ENCODE measurements around the gene ATAD3C. TPM values are rescaled to one million over a fixed set of nuclear protein-coding genes. Genes with fewer than 3 reads are reported as not detected.
"Not testable (repeated sequence)": the region's sequence is repeated elsewhere in the genome, so short reads cannot be mapped to it uniquely, and the experiment has no call there.

ATAD3C gene
- total RNA-seq, 1 donor from 2014 or later = not detected

DNA sequence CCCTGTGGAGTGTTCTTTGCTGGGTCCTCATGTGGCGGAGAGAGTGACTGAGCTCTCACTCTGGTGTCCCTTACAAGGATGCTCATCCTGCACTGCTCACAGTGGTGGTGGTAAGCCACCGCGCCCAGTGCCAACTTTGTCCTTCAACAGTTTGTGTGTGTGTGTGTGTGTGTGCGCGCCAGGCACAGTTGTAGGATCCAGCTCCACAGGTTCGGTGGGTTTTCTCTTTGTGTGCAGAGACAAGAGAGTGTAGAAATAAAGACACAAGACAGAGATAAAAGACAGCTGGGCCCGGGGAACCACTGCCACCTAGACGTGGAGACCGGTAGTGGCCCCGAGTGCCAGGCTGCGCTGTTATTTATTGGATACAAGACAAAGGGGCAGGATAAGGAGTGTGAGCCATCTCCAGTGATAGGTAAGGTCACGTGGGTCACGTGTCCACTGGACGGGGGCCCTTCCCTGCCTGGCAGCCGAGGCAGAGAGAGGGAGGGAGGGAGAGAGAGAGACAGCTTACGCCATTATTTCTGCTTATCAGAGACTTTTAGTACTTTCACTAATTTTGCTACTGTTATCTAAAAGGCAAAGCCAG, 55.4 kb downstream of the ATAD3C start:
- peak; percentile 78 for DNase-seq (ENCODE audit: low read depth)

DNA sequence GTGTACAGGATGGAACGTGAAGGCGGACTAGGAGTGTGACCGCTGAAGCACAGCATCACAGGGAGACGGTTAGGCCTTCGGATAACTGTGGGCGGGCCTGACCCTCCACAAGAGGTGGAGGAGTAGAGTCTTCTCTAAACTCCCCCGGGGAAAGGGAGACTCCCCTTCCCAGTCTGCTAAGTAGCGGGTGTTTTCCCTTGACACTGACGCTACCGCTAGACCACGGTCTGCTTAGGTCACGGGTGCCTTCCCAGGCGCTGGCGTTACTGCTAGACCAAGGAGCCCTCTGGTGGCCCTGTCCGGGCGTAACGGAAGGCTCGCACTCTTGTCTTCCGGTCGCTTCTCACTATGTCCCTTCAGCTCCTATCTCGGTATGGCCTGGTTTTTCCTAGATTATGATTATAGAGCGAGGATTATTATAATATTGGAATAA, 55.9 kb downstream of the ATAD3C start:
- peak; percentile 35 for DNase-seq (ENCODE audit: low read depth)

DNA sequence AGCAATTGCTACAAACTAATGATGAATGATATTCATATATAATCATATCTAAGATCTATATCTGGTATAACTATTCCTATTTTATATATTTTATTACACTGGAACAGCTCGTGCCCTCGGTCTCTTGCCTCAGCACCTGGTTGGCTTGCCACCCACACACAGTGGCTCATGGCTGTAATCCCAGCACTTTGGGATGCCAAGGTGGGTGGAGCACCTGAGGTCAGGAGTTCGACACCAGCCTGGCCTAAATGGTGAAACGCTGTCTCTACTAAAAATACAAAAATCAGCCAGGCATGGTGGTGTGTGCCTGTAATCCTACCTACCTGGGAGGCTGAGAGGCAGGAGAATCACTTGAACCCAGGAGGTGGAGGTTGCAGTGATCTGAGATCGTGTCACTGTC, 56.3 kb downstream of the ATAD3C start:
- not testable (repeated sequence) for DNase-seq (ENCODE audit: low read depth)

DNA sequence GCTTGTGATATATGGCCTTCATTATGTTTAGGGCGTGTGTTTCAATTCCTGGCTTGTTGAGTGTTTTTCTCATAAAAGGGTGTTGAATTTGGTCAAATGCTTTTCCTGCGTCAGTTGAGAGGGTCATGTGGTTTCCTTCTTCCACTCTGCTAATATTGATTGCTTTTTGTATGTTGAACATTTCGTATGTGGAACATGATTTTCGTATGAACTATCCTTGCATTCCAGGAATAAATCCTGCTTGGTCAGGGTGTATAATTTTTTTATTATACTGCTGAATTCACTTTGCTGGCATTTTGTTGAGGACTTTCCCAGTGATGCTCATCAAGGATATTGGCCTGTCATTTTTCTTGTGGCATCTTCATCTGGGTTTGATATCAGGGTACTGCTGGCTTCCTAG, 57.8 kb downstream of the ATAD3C start:
- no peak for DNase-seq (ENCODE audit: low read depth)

DNA sequence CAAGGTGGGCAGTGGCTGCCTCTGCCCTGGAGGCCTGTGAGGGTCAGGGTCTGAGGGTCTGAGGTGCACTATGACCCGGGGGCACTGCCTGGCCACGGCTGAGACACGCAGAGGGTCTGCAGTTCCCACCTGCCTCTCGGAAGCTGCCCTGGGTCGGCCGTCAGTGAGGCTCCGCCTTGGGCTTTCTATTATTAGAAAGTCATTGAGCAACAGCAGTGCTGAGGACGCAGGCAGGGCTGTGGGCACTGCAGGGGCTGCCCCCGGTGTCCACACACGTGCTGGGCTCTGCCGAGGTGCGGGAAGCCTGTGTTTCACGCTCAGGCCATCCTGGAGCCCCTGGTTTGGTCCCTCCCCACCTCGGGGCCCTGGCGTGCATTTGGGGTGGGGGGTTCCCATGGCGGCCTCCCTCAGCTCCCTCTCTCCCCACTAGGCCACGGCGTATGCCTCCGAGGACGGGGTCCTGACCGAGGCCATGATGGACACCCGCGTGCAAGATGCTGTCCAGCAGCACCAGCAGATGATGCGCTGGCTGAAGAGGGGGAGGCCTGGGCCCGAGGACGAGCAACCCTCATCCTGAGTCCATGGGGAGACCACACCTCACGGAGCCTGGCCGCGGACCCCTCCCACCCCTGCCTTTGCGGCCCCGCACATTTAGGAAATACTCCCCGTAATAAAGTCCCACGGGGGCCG, 59.4 kb downstream of the ATAD3C start:
- DNase-seq (ENCODE audit: low read depth) = not testable (repeated sequence)

DNA sequence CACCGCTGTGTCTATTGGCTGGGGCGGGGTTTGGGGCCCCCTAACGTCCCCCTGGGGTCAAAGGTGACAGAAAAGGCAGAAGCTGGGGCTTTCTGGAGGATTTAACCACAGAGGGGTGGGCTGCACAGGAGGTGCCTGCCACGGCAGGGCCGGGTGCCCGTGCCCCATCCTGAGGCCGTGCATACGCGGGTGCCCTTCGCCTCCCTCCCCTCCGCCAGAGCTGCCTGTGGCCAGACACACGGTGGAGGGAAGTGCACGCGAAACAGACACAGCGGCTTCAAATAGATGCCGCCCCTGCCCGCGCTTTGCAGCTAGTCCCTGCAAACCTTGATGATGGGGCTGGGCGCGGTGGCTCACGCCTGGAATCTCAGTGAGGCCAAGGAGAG, 60.0 kb downstream of the ATAD3C start:
- DNase-seq (ENCODE audit: low read depth) = not testable (repeated sequence)

DNA sequence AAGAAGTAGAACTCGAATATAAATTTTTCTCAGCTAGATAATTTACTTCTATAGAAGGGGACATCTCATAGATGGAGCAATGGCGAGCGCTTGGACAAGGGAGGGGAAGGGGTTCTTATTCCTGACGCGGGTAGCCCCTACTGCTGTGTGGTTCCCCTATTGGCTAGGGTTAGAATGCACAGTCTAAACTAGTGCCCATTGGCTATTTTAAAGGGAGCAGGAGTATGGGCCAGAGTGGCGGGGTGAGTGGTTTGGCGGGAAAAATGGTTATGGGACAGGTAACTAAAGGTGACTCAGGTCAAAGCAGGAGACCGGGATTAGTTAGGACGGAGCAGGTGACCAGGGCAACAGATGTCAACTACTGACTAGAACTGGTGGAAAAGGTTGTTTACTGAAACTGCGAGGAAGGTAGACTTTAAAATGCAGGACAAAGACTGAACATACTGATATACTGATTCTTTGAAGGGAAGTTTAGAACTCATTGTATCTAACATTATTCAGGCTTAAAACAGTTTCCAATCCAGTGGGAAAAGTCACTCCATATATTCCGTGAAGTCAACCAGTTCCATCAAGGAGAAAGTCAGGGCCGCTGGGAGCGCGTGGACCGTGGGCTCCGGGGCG, 61.5 kb downstream of the ATAD3C start:
- DNase-seq (ENCODE audit: low read depth) = peak; percentile 13

DNA sequence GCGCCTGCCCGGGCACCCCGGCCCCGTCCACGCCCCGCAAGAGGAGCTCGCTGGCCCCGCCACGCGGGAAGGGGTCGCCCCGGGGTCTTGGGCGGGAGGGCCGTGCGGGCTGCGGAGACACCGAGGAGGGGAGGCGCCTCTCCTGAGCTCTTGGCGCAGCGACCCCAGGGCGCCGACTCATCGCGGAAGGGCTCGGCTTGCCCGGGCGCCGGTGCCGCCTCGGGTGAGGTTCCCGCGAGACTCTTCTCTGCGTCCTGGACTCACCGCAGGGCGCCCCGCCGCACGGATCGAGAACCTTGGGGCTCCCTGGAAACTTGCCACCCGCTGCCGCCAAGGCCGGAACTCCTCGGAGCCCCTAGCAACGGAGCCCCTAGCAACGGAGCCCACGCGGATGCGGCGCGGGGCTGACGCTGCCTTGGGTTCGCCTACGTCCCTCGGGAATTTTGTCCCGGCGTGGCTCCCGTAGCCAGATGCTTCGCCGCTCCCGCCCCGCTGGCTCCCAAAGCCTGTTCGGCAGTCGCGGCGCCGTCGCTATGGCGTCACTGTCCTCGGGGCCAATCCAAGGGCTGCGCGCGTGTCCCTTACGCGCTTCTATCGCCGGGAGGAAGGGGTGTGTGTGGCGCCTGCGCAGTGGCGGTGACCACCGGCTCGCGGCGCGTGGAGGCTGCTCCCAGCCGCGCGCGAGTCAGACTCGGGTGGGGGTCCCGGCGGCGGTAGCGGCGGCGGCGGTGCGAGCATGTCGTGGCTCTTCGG, 62.2 kb downstream of the ATAD3C start, which contains the start of gene ATAD3A:
ATAD3A (plus strand) TSS at position 630 of the 753 bp plus-strand sequence; CDS start at position 737, 107 bp downstream.
- DNase-seq (ENCODE audit: low read depth) = peak; percentile 99

DNA sequence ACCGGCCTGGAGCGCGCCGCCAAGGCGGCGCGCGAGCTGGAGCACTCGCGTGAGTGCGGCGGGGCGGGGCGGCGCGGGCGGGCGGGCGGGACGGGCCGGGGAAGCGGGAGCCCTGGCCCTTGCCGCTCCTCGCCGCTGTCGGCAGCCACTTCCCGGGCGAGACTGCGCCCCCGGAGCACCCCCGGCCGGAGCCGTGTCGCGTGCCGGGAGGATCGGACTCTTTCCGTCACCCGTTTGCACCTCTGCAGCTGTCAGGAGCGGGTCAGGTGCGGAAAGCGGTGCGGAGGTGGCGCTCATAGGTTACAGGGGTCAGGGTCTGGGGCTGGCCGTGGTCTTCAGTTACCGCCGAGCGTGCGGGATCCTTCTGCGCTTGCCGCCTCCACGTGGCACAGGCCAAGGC, 62.9 kb downstream of the ATAD3C start:
- not testable (repeated sequence) for DNase-seq (ENCODE audit: low read depth)

DNA sequence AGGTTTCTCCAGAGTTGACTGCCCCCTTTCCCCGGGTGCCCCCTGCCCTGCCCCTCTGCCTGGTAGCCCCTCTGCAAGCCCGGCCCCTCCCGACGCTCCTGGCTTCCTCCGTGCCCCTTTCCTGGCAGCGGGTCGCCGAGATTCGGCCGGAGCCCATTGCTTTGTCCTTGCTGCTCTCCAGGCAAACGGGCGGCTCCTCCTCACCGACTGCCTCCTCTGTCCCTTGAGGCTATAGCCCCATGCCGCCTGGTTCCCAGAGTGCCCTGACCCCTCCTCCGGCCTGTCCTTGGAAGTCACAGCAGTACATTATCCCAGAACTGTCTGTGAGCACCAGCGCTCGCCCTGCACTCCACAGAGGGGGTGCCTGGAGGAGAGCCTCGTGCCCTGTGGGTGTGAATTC, 64.2 kb downstream of the ATAD3C start:
- DNase-seq (ENCODE audit: low read depth) = not testable (repeated sequence)

DNA sequence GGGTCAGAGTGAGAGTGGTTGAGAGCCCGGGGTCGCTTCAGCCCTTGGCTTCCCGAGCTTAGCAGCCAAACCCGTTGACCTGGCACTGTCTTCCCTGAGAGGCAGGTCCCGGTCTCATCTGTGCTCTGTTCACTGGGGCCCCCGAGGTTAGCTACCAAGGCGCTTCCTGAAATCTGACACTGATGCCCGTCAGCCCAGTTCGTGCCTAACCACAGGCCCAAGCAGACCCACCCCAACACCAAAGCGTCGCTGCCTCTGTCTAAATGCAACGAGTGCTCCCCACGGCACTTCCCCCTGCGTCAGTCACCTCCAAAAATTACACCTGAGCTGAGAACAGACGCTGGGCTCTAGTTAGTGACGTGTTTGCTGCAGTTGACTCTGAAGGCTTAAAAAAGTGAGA, 64.9 kb downstream of the ATAD3C start:
- DNase-seq (ENCODE audit: low read depth) = not testable (repeated sequence)

DNA sequence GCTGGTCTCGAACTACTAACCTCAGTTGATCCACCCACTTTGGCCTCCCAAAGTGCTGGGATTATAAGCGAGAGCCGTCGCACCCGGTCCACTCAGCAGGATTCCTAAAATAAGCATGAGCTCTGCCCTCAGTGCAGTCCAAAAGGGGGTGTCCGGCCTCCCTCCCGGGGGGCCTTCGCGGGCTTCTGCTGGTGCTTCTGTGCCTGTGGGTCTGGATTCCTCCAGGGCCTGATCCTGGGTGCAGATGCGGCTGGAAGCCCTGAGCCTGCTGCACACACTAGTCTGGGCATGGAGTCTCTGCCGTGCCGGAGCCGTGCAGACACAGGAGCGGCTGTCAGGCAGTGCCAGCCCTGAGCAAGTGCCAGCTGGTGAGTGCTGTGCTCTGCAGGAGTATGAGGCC, 67.4 kb downstream of the ATAD3C start:
- not testable (repeated sequence) for DNase-seq (ENCODE audit: low read depth)

DNA sequence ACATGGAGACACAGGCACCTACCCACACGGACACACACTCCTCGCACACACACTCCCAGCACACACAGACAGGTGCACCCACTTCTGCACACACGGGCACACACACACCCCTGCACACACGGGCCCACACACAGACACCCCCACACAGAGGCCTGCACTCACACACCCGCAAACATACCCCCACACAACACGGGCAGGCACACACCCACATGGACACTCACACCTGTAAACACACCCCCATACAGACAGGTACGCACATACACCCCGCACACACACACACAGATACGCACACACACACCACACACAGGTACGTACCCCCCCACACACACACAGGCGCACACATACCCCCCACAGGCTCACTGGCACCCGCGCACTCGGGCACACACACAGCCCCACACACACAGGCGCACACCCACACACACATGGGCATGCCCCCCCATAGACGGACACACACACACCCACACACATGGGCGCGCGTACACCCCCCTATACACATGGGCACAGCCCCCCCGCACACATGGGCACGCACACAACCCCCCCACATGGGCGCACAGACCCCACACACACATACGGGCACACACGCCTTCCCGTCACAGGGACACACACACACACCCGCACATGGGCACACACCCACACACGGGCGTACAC, 68.6 kb downstream of the ATAD3C start:
- no peak for DNase-seq (ENCODE audit: low read depth)

DNA sequence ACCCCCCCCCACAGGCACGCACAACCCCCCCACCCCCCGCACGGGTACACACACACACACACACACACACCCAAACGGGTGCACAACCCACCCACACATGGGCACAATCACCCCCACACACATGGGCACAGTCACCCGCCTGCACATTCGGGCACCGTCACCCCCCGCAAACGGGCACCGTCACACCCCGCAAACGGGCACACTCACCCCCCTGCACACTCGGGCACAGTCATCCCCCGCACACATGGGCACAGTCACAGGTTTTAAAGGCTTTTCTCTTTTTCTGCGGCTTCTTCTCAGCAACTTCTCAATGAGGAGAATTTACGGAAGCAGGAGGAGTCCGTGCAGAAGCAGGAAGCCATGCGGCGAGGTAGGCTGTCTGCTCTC, 69.1 kb downstream of the ATAD3C start:
- DNase-seq (ENCODE audit: low read depth) = not testable (repeated sequence)

Other genes starting within 250 kb of the ATAD3C start
- 0.47 TPM in 1 of 2 replicates, not detected in the other for gene TNFRSF18, start 243.1 kb upstream of the ATAD3C start, total RNA-seq
- not detected in 2 replicates for gene TNFRSF4, start 235.5 kb upstream of the ATAD3C start, total RNA-seq
- 142 and 150 TPM in 2 replicates for gene SDF4, start 217.7 kb upstream of the ATAD3C start, total RNA-seq
- 61.8 and 68.1 TPM in 2 replicates for gene B3GALT6, start 217.5 kb upstream of the ATAD3C start, total RNA-seq
- gene C1QTNF12, start 203.0 kb upstream of the ATAD3C start, total RNA-seq = 1.2 TPM in 1 of 2 replicates, not detected in the other
- 50.3 and 52.2 TPM in 2 replicates for gene UBE2J2, start 175.8 kb upstream of the ATAD3C start, total RNA-seq
- 2.2 and 2.5 TPM in 2 replicates for gene SCNN1D, start 169.3 kb upstream of the ATAD3C start, total RNA-seq
- gene ACAP3, start 141.8 kb upstream of the ATAD3C start, total RNA-seq = 97.3 and 106 TPM in 2 replicates
- 41.6 and 43.4 TPM in 2 replicates for gene PUSL1, start 141.1 kb upstream of the ATAD3C start, total RNA-seq
- gene INTS11, start 125.0 kb upstream of the ATAD3C start, total RNA-seq = 74.5 and 76.4 TPM in 2 replicates
- gene CPTP, start 124.9 kb upstream of the ATAD3C start, total RNA-seq = 26.2 and 28.9 TPM in 2 replicates
- 0.10 and 0.13 TPM in 2 replicates for gene TAS1R3, start 118.4 kb upstream of the ATAD3C start, total RNA-seq
- 121 and 137 TPM in 2 replicates for gene DVL1, start 100.3 kb upstream of the ATAD3C start, total RNA-seq
- gene MXRA8, start 91.1 kb upstream of the ATAD3C start, total RNA-seq = 224 and 252 TPM in 2 replicates
- 183 and 198 TPM in 2 replicates for gene AURKAIP1, start 74.5 kb upstream of the ATAD3C start, total RNA-seq
- gene CCNL2, start 50.4 kb upstream of the ATAD3C start, total RNA-seq = 185 and 228 TPM in 2 replicates
- 113 TPM in 2 replicates for gene MRPL20, start 42.4 kb upstream of the ATAD3C start, total RNA-seq
- not detected in 2 replicates for gene ANKRD65, start 28.4 kb upstream of the ATAD3C start, total RNA-seq
- gene VWA1, start 14.0 kb upstream of the ATAD3C start, total RNA-seq = 0.52 and 1.0 TPM in 2 replicates
- gene ATAD3B, start 22.1 kb downstream of the ATAD3C start, total RNA-seq = 12.1 and 20.2 TPM in 2 replicates
- gene ATAD3A, start 62.5 kb downstream of the ATAD3C start, total RNA-seq = 31.3 and 41.9 TPM in 2 replicates
- gene TMEM240, start 90.9 kb downstream of the ATAD3C start, total RNA-seq = not detected in 2 replicates
- 97.7 and 108 TPM in 2 replicates for gene SSU72, start 125.2 kb downstream of the ATAD3C start, total RNA-seq
- 1.0 and 3.5 TPM in 2 replicates for gene FNDC10, start 150.4 kb downstream of the ATAD3C start, total RNA-seq
- 88.3 and 89.5 TPM in 2 replicates for gene MIB2, start 165.8 kb downstream of the ATAD3C start, total RNA-seq
- gene MMP23B, start 182.5 kb downstream of the ATAD3C start, total RNA-seq = 0.31 and 1.6 TPM in 2 replicates
- gene CDK11B, start 209.3 kb downstream of the ATAD3C start, total RNA-seq = 16.0 and 16.1 TPM in 2 replicates
- gene SLC35E2B, start 243.1 kb downstream of the ATAD3C start, total RNA-seq = 25.6 and 26.6 TPM in 2 replicates